Caco-2 (cell line): ENCODE data around the gene MARS1. TPM values are rescaled to one million over a fixed set of nuclear protein-coding genes. Genes with fewer than 3 reads are reported as not detected.

ENCODE experiments used
- BruUV-seq: library from RNA; stranded (reverse); fragments of 400-500 nt; replicated peaks from 2 replicates; lab custom pipeline; 2021; lab: Mats Ljungman, UMichigan
- CTCF ChIA-PET: fragments of 300-600 bp; sonication (Branson Sonifier 250); formaldehyde crosslinking; loops from one replicate; lab custom pipeline; 2022; ENCODE audit warnings: antibody characterized with exemption; lab: Charles Lee
- POLR2A ChIA-PET: fragments of 300-600 bp; sonication (Branson Sonifier 250); formaldehyde crosslinking; loops from one replicate; lab custom pipeline; 2022; ENCODE audit warnings: antibody characterized with exemption; lab: Charles Lee
- DNase-seq, 2 experiments: peaks; one replicate each; pipeline versions ENCODE4 v3.0.0 to v3.0.0-alpha.2; 2020 to 2022
- H3K27me3 ChIP-seq: replicated peaks from 2 replicates; pipeline ENCODE4 v1.6.0; 2011; ENCODE audit warnings: low read length; ENCODE audit not compliant: control insufficient read depth, insufficient read depth
- H3K36me3 ChIP-seq: 2 replicates; pipeline ENCODE4 v1.5.1; 2011; ENCODE audit warnings: low read length; ENCODE audit not compliant: control insufficient read depth, insufficient read depth
- H3K4me1 ChIP-seq: fragments of 250-450 bp; sonication (Bioruptor Pico); 2 replicates; pipeline ENCODE4 v1.5.1; 2020; ENCODE audit warnings: mild to moderate bottlenecking
- H3K4me3 ChIP-seq: 2 replicates; pipeline ENCODE4 v1.5.1; 2011; ENCODE audit warnings: low read depth, mild to moderate bottlenecking, control low read depth, low read length
- H3K9me3 ChIP-seq: fragments of 250-450 bp; sonication (Bioruptor Pico); 2 replicates; pipeline ENCODE4 v1.5.1; 2020; ENCODE audit warnings: mild to moderate bottlenecking, moderate library complexity
- H3K27ac Mint-ChIP-seq: one replicate; pipeline ENCODE4 v1.8.0; 2022; ENCODE audit warnings: mixed read lengths; ENCODE audit not compliant: unreplicated experiment
- H3K27me3 Mint-ChIP-seq: one replicate; pipeline ENCODE4 v1.8.0; 2022; ENCODE audit warnings: mixed read lengths; ENCODE audit not compliant: insufficient read depth, unreplicated experiment
- H3K36me3 Mint-ChIP-seq: one replicate; pipeline ENCODE4 v1.8.0; 2022; ENCODE audit warnings: mild to moderate bottlenecking, mixed read lengths; ENCODE audit not compliant: insufficient read depth, unreplicated experiment
- H3K4me1 Mint-ChIP-seq: one replicate; pipeline ENCODE4 v1.8.0; 2022; ENCODE audit warnings: low read depth, mixed read lengths; ENCODE audit not compliant: unreplicated experiment
- H3K4me3 Mint-ChIP-seq: one replicate; pipeline ENCODE4 v1.8.0; 2022; ENCODE audit warnings: mild to moderate bottlenecking, moderate library complexity, mixed read lengths; ENCODE audit not compliant: unreplicated experiment
- H3K9me3 Mint-ChIP-seq: one replicate; pipeline ENCODE4 v1.8.0; 2022; ENCODE audit warnings: mixed read lengths; ENCODE audit not compliant: unreplicated experiment
- intact Hi-C: fragments of 100-400 bp; cut with micrococcal nuclease; formaldehyde crosslinking; loops from one replicate; pipeline ENCODE4 v1.10.0; 2022; ENCODE audit not compliant: unreplicated experiment
- total RNA-seq: library from RNA; stranded (reverse); gene quantifications from 2 replicates; pipeline ENCODE4 v1.2.3, GENCODE V29; 2022
- TF ChIP-seq, protein P1 (sequence below), 2 experiments: fragments of 200-600 bp in 1 of 2; IDR thresholded peaks; 1 replicate in 1 of 2; 2 replicates in 1 of 2; pipeline versions ENCODE4 v1.5.1 to v1.8.0; 2011 to 2022; ENCODE audit warnings: antibody characterized with exemption in 1 of 2, control low read depth in 1 of 2, inconsistent platforms in 1 of 2, low read depth in 1 of 2, low read length in 1 of 2, mild to moderate bottlenecking in 1 of 2, moderate library complexity in 1 of 2; ENCODE audit not compliant: insufficient read depth in 1 of 2, severe bottlenecking in 1 of 2, unreplicated experiment in 1 of 2

The MARS1 gene
- total RNA-seq, 1 experiment from 2014 or later, result 583 TPM

DNA sequence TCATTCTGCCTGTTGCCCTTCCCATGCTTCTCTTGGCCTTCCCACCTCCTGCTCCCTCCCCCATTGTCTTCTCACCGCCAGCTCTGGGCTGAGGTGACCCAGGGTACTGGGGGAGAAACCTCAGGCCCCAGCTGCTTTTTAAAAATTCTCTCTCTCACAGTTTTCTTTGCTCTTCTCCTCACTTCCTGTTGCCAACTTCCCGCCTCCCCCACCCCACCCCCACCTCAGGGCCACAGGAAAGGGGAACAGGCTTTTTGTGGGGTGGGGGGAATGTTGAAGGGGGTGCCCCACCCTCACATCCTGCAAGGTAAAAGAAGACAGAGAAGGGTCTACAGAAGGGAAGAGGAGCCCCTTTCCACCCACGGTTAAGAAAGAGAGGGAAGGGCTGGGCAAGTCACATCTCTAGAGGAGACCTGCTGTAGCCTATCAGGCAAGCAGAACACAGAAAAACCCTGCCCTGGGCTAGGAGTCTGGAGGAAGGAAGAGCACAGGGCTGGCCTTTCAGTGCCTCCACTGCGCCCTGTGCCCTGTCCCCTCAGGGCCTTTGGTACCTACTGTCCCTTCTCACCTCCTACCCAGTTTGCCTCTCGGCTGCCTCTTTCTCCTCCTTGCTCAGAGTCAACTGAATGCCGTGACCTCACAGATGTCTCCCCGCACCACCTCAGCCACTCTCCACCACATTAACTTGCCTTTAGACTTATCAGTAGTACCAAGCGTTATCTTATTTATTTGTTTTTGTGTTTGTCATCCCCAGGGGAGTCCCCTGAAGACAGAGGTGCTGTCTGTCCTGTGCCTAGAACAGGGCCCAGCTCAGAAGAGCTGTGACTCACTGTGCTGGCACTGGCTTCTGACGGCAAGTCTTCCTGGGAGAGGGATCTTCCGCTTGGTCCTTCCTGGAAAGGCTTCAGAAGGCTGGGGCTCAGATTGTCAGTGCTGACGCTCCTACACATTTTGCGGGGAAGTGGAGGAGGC lies 9.9 kb upstream of the MARS1 start:
- H3K4me3 ChIP-seq, result no peak overlapping the region
- no peak for DNase-seq
- Mint-ChIP-seq H3K9me3 (no peaks in the 10 kb centered on the region), H3K4me1 (peaks cover 4% of the 10 kb centered on the region), H3K27ac (no peak overlapping the region), H3K36me3 (no peaks in the 10 kb centered on the region), H3K4me3 (no peak overlapping the region), H3K27me3 (peaks cover 19% of the 10 kb centered on the region)
- no TSS peak for BruUV-seq
- intact Hi-C loops, result no loop called here
- ChIA-PET CTCF (no interaction called here), POLR2A (no interaction called here)
- H3K9me3 ChIP-seq, result no peaks in the 10 kb centered on the region
- H3K4me1 ChIP-seq, result no peaks in the 10 kb centered on the region
- TF ChIP-seq, protein P1, sequence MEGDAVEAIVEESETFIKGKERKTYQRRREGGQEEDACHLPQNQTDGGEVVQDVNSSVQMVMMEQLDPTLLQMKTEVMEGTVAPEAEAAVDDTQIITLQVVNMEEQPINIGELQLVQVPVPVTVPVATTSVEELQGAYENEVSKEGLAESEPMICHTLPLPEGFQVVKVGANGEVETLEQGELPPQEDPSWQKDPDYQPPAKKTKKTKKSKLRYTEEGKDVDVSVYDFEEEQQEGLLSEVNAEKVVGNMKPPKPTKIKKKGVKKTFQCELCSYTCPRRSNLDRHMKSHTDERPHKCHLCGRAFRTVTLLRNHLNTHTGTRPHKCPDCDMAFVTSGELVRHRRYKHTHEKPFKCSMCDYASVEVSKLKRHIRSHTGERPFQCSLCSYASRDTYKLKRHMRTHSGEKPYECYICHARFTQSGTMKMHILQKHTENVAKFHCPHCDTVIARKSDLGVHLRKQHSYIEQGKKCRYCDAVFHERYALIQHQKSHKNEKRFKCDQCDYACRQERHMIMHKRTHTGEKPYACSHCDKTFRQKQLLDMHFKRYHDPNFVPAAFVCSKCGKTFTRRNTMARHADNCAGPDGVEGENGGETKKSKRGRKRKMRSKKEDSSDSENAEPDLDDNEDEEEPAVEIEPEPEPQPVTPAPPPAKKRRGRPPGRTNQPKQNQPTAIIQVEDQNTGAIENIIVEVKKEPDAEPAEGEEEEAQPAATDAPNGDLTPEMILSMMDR (IDR thresholded peaks at IDR 0.05; ENCODE audit: insufficient read depth in 1 of 2, low read depth in 1 of 2, low read length in 1 of 2, severe bottlenecking in 1 of 2, unreplicated experiment in 1 of 2), result no peak
- no peaks in the 10 kb centered on the region for H3K27me3 ChIP-seq
- no peaks in the 10 kb centered on the region for H3K36me3 ChIP-seq

DNA sequence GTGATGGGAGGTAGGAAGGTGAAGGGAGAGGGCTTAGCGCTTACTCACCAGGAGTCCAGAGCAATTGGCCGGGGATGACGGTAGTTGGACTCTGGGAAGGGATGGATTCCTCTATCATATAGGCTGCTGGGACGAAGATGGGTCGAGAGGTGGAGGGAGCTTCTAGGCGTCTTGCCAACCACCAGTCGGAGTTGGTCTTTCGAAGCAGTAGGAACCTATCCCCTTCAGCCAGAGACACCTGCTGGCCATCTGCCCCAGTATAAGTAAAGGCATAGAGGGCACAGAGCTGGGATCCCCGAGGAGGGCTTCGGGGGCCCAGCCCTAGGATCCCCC lies 8.9 kb upstream of the MARS1 start:
- POLR2A ChIA-PET, result no interaction called here
- H3K36me3 Mint-ChIP-seq, result no peaks in the 10 kb centered on the region
- BruUV-seq, result no TSS peak
- DNase-seq, result no peak
- H3K27ac Mint-ChIP-seq, result no peak overlapping the region
- TF ChIP-seq, protein P1 (IDR thresholded peaks at IDR 0.05; ENCODE audit: insufficient read depth in 1 of 2, low read depth in 1 of 2, low read length in 1 of 2, severe bottlenecking in 1 of 2, unreplicated experiment in 1 of 2), result no peak
- H3K36me3 ChIP-seq, result no peaks in the 10 kb centered on the region
- no peaks in the 10 kb centered on the region for H3K9me3 Mint-ChIP-seq
- H3K4me1 ChIP-seq, result no peaks in the 10 kb centered on the region
- intact Hi-C loops, result no loop called here
- peaks cover 11% of the 10 kb centered on the region for H3K4me1 Mint-ChIP-seq
- H3K9me3 ChIP-seq, result no peaks in the 10 kb centered on the region
- peaks cover 19% of the 10 kb centered on the region for H3K27me3 Mint-ChIP-seq
- no peaks in the 10 kb centered on the region for H3K27me3 ChIP-seq
- CTCF ChIA-PET, result no interaction called here
- H3K4me3 Mint-ChIP-seq, result no peak overlapping the region
- H3K4me3 ChIP-seq, result no peak overlapping the region

DNA sequence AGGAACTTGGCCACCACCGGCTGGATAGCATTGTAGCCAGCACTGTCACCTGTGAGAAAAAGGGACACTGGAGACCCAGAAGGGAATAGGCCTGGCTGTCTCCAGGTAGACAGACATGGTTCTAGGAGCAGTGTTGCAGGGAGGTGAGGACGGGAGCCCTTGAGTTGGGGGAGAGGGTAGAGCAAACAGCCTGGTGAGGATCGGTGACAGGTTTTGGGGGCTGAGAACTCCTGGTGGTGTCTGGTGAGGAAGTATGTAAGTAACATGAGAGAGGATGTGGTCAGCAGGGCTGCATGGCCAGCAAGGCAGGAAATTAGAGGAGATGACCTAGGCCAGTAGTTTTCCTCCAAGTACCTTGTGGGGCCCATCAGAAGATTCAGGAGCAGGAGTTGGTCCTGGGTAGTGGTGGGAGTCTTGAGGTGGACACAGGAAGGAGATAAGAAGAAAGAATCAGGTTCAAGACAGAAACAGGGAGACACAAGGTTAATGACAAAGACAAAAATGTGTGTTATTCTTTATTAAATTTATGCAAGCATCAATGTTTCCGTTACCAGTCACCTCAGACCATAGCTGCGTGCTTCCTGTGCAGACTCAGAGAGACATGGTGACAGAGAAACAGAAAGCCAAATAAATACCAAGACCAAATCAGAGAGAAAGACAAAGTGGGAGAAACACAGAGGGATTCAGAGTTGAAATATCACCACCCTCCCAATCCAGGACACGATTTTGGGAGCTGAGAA lies 8.3 kb upstream of the MARS1 start, which contains the start of gene ARHGAP9:
Gene ARHGAP9 (minus strand): TSS at position 491 of the 740 bp plus-strand sequence. CDS start 460 bp downstream, at position 31.
- intact Hi-C loops, result no loop called here
- POLR2A ChIA-PET, result no interaction called here
- no peaks in the 10 kb centered on the region for H3K36me3 Mint-ChIP-seq
- Histone ChIP-seq H3K36me3 (no peaks in the 10 kb centered on the region), H3K9me3 (no peaks in the 10 kb centered on the region), H3K4me1 (no peaks in the 10 kb centered on the region), H3K27me3 (no peaks in the 10 kb centered on the region), H3K4me3 (no peak within 1 kb of the TSS)
- no peak for DNase-seq
- H3K27me3 Mint-ChIP-seq, result peaks cover 17% of the 10 kb centered on the region
- no peaks in the 10 kb centered on the region for H3K9me3 Mint-ChIP-seq
- H3K27ac Mint-ChIP-seq, result no peak within 1 kb of the TSS
- H3K4me1 Mint-ChIP-seq, result peaks cover 11% of the 10 kb centered on the region
- CTCF ChIA-PET, result interaction anchor here (1.0 kb wide), 1 partner anchor 21 kb away, joined by 3 read pairs; no protein-coding TSS in a partner anchor
- BruUV-seq, result no TSS peak
- TF ChIP-seq, protein P1 (IDR thresholded peaks at IDR 0.05; ENCODE audit: insufficient read depth in 1 of 2, low read depth in 1 of 2, low read length in 1 of 2, severe bottlenecking in 1 of 2, unreplicated experiment in 1 of 2), result no peak
- no peak within 1 kb of the TSS for H3K4me3 Mint-ChIP-seq
